Fibroblast of the aortic adventitia (primary cell): Measurements from ENCODE around the gene CSNK1G1. TPM values are rescaled to one million over a fixed set of nuclear protein-coding genes. Genes with fewer than 3 reads are reported as not detected.

Experiments
- DNase-seq: peaks from one replicate; pipeline ENCODE4 v3.0.0-alpha.2; 2010; ENCODE audit warnings: low read depth
- H3K4me3 ChIP-seq: 2 replicates; pipeline ENCODE4 v1.5.1; 2011; ENCODE audit warnings: low read depth, mild to moderate bottlenecking, control low read depth, low read length, moderate library complexity
- total RNA-seq: library from RNA; depleted of rRNA; stranded (reverse); fragments of >200 nt; gene quantifications from 2 replicates; pipeline ENCODE4 v1.2.3, GENCODE V29; 2012; ENCODE audit warnings: low replicate concordance
- TF ChIP-seq, protein P1 (sequence below): IDR thresholded peaks from 2 replicates; pipeline ENCODE4 v1.5.1; 2011; ENCODE audit warnings: mild to moderate bottlenecking, low read length, control low read depth, inconsistent platforms; ENCODE audit not compliant: insufficient read depth

The CSNK1G1 gene
- total RNA-seq, 1 donor = 22.0 TPM

DNA sequence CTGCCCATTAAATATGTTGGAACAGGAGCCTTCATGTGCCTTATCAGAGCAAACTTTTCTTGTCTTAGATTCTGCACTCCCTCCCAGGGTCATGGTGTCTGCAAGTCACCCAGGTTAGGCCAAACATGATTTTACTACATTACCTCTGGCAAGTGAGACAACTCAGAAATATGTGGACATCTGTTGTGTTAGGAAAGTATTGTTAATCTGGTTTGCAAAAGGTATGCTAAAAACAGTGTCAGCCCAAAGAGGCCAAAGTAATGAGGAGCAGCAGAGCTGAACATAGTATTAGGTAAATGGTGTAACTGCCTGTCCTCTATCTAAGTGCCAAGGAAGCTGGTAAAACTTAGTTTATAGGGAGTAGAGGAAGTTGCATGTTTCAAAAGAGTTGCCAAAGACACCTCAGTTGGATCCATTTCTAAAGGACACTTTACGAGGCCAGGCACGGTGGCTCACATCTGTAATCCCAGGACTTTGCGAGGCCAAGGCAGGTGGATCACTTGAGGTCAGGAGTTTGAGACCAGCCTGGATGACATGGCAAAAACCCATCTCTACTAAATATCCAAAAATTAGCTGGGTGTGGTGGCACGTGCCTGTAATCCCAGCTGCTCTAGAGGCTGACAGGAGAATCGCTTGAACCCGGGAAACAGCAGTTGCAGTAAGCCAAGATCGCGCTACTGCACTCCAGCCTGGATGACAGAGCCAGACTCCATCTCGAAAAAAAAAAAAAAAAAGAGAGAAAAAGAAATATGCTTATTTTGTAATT lies 170.6 kb downstream of the CSNK1G1 start:
- no peak overlapping the region for H3K4me3 ChIP-seq
- TF ChIP-seq, protein P1, sequence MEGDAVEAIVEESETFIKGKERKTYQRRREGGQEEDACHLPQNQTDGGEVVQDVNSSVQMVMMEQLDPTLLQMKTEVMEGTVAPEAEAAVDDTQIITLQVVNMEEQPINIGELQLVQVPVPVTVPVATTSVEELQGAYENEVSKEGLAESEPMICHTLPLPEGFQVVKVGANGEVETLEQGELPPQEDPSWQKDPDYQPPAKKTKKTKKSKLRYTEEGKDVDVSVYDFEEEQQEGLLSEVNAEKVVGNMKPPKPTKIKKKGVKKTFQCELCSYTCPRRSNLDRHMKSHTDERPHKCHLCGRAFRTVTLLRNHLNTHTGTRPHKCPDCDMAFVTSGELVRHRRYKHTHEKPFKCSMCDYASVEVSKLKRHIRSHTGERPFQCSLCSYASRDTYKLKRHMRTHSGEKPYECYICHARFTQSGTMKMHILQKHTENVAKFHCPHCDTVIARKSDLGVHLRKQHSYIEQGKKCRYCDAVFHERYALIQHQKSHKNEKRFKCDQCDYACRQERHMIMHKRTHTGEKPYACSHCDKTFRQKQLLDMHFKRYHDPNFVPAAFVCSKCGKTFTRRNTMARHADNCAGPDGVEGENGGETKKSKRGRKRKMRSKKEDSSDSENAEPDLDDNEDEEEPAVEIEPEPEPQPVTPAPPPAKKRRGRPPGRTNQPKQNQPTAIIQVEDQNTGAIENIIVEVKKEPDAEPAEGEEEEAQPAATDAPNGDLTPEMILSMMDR = no peak
- DNase-seq = no peak

DNA sequence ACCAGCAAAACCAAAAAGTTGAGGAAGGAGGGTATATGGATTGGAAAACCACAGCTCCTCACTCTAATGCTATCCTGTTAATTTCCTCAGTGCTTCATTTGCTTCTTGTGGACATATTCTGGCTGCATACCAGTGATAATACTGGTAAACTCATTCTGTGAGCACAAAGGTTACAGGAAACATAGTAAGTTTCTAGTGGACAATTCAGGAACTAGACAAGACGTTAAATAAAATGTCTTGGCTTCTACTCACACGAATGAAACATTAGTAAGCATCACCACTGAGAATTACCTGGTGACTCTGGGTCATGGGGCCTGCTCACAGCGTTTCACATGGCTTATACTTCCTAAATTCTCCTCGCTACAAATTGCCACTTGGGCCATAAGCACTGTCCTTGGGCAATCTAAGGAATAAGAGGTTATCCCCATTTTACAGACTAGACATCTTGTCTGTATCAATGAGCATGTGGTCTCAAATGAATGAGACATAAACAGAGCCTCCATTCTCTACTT lies 173.1 kb downstream of the CSNK1G1 start:
- H3K4me3 ChIP-seq = no peak overlapping the region
- no peak for DNase-seq
- TF ChIP-seq, protein P1 = no peak

DNA sequence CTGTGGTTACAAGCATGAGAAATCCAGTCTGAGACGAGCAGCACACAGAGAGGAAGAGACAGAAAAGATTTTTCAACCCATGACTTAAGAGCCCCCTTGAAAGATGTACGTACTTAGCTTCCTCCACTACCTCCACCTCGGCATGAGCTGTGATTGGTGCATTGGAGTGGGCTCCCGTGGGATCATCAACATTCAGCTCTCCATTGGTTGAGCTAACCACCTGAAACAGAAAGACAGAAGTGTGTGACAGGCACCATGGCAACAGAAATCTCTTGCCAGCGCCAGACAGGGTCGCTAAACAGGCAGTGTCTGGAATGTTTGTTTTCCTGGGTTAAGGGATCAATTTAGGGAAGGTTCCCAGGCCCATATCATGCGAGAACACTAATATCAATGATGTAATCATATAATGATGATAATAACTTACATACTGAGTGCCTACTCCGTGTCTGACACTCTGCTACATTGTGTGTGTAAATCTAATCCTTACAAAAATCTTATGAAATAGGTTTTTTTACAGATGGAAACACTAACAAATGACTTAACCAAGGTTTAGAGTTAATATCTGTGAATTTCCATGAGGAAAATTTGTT lies 175.6 kb downstream of the CSNK1G1 start:
- TF ChIP-seq, protein P1 = no peak
- H3K4me3 ChIP-seq = no peak overlapping the region
- DNase-seq = no peak

DNA sequence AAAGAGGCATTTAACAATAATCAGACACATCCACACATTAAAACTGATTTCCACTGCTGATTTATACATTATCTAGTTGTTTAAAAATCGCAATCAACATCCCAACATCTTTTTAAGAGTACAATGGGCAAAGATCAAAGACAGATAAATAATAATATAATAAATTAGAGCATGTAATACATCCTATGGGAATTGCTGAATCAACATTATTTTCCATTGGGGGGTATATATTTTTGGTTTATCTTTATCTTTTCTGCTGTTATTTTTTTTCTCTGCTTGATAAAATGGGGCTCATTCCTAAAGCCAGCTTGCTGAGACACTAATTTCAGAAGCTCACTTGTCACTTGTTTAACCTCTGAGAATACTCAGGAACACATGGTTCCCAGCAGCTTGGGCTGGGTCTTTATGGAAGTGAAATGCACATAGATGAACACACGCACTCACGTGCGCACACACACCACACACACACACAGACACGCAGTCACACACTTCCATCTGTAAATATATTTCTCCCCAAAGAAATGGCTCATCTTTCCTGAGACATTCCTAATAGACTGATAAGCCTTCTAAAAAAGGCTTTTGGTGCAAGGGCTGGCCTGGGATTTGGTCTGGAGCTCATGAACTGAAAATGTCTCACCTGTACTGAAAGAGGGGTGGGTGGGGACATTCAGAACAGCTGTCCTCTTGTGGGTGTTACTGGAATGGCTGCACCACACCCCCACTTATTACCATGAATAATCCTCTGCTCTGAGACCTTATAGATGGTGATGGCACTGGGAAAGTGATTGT lies 189.7 kb downstream of the CSNK1G1 start:
- H3K4me3 ChIP-seq = no peak overlapping the region
- peak; percentile 15 for DNase-seq
- TF ChIP-seq, protein P1 = no peak

DNA sequence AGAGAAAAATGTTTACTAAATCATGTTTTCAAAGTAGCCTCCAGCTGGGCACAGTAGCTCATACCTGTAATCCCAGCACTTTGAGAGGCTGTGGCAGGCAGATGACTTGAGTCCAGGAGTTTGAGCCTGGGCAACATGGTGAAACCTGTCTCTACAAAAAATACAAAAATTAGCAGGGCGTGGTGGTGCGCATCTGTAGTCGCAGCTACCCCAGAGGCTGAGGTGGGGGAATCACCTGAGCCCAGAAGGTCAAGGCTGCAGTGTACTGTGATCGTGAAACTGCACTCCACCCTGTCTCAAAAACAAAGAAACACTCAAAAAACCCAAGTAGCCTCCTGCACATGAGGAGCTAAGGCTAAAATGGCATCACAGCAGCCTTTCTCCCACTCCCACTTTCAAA lies 191.5 kb downstream of the CSNK1G1 start:
- no peak overlapping the region for H3K4me3 ChIP-seq
- TF ChIP-seq, protein P1 = no peak
- no peak for DNase-seq

DNA sequence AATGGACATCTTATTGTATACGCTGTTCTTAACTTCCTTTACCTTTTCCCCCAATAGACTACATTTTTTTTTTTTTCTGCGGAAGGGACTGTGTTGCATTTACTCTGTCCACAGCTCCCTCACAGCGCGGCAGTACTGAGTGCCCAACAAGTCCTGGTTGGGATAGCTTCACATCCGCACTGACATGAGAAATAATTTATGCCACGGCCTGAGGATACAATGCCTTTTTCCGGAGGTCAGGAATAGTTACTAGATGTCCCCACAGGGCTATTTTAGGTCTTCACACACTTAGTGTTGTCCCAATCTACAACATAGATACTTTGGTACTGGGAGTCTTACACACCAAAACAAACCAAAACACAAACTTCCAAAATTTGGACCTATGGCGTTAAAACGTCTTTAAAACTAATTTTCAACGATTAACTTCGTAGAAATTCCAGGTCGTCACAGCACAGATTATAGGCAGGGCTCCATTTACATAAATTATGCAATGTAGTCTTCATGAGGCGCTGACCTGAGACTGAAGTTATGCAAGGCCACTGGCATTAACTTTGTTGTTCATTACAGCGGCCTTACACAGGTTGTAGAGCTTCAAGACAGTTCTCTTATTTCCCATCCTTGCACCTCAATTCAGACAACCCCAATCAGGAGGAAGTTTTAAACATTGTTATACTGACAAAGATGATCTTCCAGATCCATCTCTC lies 192.2 kb downstream of the CSNK1G1 start:
- DNase-seq = peak; percentile 24
- TF ChIP-seq, protein P1 = no peak
- peak overlapping the region; percentile 64 for H3K4me3 ChIP-seq
